NCI-H82 treated with DMSO at 0.1 percent for 48 hours (cell line): ENCODE results near the gene GOLGA6L7.
"Not testable (repeated sequence)": the region's sequence is repeated elsewhere in the genome, so short reads cannot be mapped to it uniquely, and the experiment has no call there.

Experiments
- DNase-seq: peaks from one replicate; lab custom pipeline; 2025; ENCODE audit not compliant: unreplicated experiment; lab: John Stamatoyannopoulos, UW

The GOLGA6L7 gene

DNA sequence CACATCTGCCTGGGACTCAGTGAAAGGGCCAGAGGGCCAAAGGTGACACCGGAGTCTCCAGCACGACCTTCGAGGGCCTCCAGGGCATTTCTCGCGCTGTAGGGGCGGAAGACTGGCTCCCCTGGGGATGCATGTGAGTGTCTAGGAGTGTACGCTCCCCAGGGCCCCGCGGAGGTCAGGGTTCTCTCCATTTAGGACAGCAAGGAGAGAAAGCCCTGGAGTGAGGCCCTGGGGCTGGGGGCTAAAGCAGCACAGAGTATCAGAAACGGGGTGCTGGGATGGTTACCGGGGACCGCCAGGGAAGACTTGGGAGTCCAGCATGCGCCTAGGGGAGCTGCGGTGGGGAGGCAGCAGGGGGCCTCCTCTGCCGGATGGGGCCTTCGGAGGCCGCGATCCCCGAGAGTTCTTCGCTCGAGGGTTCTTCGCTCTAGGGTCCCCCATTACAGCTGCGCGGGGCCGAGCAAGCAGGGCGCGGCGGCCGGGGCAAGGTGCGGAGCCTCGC lies 36.7 kb upstream of the GOLGA6L7 start:
- no peak for DNase-seq

DNA sequence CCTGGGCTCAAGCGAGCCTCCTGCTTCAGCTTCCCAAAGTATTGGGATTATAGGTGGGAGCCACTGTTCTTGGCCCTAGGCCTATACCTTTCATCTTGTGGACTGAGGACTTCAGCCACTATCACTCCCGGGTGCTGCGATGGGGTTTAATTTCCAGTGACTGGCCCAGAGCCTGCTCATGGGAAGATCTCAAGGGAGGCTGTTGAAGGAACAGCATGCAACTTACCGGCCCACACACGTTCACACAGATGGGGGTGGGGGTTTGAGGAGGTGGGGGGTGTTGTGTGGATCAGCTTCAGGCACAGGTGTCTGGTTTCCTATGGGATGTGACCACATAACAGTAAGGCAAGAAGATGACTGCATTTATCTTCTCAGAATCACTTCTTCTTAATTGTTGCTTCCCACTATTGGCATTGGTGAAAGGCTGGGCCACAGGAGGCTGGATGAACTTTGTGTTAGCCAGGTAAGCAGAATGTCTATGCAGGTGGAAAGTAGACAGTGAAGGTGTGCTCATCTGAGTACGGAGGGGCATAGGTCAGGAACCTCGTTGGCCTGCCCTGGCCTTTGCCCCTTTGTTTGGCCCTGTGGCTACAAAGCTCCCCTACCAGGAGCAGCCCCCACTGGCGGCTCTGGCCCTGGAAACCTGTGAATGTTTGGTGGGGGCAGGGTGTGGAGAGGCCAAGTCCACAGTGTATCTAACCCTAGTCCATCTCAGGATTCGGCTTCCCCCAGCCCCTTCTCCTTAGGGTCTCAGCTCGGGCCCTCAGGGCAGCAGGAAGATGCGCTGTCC lies 35.9 kb upstream of the GOLGA6L7 start:
- DNase-seq = no peak

DNA sequence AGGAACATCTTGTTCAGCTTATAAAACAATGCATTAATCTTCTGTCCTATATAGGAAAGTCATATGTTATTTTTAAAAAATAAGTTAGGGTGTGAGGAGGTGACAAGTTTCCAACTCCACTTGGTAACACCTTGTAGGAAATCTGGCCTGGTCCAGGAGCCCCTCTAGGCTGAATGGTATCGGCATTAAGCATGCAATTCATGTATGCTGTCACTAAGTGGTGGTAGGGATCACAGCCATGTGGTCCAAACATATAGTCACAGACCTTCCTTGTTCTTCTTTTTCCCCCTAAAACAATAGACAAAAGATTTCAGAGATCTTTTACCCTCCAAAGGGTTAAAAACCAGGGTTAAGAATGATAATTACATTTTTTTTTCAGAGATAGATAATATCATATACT lies 33.2 kb upstream of the GOLGA6L7 start:
- DNase-seq = no peak

DNA sequence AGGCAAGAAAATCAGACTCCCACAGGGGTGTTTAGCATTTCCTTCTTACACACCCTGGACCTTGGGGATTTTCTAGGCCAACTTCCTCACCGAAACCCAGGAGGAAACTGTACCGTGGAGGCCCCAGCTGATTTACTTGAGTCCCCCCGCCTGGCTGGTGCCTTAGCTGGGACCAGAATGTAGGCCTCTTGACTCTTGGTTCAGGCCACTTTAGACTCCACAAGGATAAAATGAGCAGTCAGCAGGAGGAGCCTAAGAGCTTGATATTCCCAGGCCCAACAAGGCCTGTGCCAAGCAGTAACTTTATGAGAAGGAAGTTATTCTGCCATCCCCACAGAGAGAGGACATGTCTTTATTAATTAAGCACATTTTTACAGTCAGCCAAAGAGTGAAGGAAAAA lies 32.7 kb upstream of the GOLGA6L7 start:
- DNase-seq = no peak

DNA sequence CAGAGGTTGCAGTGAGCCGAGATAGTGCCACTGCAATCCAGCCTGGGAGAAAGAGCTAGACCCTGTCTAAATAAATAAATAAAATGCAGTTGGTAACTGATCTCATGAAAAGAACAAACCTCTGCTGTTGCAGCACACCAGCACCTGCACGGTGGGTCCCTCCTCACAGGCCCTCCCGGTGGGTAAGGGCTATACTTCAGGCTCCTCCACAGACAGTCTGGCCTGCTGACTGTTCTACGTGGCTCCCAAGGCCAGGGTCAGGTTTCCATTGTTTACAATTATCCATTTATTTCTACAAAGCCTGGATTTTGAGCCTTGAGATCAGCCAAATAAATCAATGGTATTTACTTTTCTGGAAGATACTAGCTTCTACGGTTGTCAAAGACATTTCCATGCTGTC lies 32.2 kb upstream of the GOLGA6L7 start:
- no peak for DNase-seq

DNA sequence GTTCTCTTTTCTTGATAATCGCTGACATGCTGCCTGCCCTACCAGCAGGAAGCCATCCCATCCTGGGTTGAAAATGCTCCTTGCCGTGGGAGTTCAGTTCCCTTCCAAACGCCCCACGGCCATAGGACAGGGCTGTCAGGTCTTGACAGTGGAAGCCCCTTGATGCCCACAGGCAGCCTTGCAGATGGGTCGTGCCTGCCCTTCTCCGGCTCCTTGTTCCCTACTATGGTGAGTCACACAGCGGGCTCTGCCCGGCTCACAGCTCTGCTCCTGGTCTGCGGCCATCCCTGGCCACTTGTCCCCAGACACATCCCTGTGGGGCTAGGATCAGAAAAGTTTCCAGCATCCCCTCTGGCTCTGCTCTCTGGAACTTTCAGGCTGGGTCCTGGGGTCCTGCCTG lies 31.1 kb upstream of the GOLGA6L7 start:
- DNase-seq = no peak

DNA sequence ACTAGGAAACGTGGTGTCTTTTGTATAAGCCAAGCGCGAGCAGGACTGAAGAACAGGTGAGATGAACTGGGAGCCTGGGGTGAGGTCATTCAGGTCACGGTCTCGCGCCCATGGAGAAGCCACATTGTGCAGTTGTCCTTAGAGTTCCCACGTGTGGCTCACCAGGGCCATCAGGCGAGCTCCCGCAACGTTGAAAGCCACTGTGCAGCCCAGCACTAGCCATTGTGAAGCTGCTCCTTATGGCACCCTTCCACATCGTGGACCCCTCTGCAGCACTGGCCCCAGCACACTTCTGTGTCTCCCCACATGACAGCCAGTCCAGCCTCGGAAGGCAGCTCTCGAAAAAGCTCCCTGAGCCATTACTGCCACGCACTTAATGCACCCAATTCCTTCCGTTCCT lies 29.8 kb upstream of the GOLGA6L7 start:
- no peak for DNase-seq

DNA sequence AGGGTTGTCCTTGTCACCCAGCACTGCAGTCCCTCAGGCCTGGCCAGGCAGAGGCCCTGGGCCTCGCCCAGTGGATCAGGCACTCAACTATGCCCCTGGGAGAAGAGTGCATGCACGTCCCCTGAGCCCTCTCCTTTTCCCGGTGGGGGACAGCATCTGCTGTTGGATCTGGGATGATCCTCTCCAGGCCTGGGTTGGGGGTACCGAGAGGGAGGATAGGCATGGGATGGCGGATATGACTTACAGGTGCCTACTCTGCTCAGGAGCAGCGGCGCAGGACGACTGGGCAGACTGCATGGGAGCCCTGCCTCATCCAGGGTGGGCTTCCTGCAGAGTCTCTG lies 28.4 kb upstream of the GOLGA6L7 start:
- DNase-seq = no peak

DNA sequence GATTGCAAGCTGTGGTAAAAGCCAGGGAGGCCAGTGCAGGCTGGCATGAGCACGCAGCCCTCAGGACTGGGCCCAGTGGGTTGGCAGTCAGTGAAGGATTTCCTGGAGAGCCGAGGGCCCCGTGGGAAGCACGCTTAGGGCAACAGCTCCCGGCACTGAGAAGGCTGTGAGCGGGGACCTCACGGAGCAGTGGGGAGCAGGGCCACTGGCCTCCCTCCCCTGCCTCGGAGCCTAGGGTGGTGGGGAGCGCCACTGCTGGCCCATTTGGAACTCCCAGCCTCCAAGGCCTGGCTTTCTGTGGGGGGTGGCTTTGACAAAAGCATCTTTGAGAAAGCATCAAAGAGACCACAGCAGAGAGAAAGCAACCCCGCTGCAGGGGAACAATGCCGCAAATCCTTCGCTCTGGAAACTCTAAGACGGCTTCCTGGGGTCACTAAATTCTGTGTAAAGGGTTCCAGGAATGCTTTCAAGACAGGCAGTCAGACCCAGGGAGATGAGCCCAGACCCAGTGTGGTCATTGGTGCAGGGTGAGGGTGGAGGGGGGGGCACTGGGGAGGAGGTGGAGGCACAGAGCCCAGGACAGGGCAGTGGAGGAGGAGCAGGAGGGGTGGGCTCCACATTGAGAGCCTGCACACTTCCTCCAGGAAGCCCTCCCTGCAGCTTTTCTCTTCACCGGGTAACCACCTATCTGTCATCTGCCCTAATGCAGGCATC lies 27.8 kb upstream of the GOLGA6L7 start:
- DNase-seq = no peak

DNA sequence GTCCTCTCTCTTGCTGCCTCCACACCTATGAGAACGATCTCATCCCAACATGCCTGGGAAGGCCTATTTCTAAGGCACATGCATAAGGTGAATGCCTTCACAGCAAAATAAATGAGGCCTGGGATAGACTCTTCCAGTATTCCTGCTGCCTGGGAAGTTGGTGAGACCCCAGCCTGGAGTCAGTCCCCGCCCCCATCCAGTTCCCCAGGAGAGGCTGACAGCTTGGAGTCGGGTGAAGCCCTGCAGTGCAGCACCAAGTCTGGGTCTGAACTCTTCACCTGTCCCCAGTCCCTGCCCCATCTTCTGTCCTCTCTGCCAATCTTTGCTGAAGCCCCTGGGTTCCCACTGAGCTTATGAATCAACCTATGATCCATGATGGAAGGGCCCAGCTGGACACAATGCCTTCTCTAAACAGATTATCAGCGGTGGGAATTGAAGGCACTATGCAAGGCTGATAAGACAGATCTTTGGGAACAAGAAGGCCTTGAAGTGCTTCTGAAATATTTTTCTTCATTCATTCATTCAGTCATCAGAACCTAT lies 27.1 kb upstream of the GOLGA6L7 start:
- DNase-seq = no peak

DNA sequence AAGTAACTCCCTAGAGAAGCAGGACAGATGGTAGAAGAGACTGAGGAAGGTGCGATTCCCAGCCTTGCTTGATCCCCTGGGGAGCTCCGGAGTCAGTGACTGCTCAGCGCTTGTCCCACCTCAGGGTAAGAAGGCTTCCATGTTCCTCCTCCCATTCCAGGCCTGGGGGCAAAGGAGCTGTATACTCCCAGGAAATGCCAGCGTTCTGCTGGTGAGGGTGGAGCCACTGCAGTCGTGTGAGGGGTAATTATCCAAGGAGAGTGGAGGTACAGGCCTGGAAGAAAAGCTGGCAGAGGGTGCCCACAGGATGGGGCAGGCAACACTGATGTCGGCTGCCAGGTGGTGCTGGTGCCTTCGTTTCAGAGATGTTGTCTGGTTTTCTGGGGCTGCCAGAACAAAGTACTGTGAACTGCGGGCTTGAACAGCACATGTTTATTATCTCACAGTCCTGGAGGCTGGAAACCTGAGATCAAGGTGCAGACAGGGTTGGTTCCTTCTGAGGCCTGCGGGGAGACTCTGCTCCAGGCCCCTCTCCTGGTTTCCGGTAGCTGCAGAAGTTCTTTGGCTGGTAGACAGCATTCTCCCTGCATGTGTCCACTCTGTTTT lies 25.2 kb upstream of the GOLGA6L7 start:
- DNase-seq = no peak

DNA sequence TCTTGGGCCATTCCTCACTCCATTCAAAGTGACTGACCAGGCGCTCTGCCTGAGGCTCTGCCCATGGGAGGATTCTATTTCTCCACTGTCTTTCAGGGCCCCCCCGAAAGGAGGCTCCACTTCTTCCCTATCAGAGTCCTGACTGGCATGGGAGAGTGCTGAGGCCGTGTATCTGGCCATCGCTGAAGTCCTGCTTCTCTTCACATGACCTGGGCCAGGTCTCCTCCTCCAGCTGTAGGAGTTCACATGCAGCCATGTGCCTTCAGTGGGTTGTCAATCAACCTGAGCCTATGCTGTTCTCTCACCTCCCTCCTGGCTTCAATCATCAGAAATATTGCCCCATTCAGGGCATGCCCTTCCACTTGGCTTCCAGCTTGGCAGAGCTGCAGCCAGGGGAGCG lies 24.6 kb upstream of the GOLGA6L7 start:
- DNase-seq = no peak

DNA sequence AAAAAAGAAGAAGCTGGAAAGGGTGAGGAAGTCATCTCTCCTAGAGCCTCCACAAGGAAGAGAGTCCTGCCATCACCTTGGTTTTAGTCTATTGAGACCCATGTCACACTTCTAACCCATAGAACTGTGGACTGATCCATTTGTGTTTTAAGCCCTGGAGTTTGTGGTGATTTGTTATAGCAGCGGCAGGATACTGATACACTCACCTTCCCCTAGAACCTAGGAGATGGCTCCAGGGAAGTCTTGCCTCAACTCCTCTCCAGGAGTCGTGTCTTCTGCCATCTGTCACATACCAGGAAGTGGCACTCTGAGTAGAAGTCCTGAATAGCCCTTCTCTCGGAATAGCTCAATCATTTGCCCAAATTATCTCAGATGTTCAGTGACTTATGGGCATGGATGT lies 22.7 kb upstream of the GOLGA6L7 start:
- DNase-seq = no peak

DNA sequence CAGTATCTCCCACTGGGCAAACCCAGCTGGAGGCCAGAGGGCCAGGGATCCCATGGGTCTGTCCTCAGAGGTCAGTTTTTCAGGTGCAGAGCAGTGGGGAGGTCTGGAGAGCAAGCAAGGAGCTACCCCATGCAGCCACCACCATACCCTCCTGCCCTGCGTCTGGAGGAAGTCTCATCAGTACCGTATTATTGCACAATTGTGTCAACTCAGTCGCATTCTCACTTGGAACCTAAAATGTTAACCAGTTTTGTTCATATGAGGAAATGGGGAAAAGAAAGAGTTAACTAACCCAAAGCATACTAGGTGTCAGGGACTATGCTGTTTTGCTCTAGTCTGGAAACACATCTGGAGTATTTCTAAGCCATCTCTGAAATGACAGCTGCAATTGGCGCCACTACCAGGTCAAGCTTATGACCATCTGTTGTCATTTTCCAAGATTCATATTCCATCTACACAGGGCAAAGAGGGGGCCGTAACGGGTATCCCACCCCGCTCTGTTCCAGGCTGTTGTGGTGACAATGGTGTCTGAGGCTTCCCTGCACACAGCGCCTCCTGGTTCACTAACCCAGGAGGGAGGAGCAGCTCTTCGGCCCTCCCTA lies 20.4 kb upstream of the GOLGA6L7 start:
- no peak for DNase-seq

DNA sequence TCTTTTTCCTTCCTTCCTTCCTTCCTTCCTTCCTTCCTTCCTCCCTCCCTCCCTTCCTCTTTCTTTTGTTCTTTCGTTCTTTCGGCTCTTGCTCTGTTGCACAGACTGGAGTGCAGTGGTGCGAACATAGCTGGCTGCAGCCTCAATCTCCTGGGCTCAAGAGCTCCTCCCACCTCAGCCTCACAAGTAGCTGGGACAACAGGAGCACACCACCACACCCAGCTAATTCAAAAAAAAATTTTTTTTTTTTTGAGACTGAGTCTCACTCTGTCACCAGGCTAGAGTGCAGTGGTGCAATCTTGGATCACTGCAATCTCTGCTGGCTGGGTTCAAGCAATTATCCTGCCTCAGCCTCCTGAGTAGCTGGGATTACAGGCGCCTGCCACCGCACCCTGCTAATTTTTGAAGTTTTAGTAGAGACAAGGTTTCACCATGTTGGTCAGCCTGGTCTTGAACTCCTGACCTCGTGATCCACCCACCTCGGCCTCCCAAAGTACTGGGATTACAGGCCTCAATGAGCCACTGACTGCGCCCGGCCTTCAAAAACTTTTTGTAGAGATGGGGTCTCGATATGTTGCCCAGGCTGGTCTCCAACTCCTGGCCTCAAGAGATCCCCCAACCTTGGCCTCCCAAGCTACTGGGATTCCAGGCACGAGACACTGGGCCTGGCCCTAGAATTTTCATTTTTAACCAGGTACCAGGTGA lies 13.3 kb upstream of the GOLGA6L7 start:
- DNase-seq = not testable (repeated sequence)

DNA sequence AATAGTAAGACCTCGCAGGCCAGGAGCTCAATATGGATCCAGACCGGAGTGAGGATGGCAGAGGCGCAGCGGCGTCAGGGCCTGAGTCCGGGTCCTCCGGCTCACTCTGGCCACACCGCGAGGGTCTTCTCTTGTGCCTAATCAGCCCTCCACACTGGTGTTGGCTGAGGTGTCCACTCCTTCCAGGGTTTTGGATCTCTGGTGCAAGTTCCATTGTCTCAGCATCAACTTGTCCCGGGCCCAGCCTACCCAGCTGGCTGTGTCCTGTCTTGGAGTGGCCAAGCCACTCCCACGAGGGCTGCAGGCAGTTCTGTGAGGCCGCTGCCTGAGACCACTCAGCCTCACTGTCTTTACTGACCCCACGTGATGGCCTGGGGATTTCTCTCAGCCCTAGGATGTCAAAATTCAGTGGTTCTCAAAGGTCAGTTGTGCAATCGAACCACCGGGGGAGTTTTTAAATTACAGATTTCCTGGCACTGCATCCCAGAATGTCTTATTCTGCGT lies 12.6 kb upstream of the GOLGA6L7 start:
- no peak for DNase-seq

DNA sequence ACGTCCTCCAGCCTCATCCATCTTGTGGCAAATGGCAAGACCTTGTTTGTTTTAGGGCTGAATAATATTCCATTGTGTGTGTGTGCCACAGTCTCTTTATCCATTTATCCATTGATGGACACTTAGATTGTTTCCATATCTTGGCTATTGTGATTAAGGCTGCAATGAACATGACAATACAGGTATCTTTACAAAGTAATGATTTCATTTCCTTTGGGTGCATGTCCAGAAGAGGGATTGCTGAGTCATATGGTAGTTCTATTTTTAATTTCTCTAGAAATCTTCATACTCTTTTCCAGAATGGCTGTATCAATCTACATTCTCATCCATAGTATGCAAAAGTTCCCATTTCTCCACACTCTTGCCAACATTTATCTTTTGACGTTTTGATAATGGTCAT lies 6.1 kb upstream of the GOLGA6L7 start:
- not testable (repeated sequence) for DNase-seq

DNA sequence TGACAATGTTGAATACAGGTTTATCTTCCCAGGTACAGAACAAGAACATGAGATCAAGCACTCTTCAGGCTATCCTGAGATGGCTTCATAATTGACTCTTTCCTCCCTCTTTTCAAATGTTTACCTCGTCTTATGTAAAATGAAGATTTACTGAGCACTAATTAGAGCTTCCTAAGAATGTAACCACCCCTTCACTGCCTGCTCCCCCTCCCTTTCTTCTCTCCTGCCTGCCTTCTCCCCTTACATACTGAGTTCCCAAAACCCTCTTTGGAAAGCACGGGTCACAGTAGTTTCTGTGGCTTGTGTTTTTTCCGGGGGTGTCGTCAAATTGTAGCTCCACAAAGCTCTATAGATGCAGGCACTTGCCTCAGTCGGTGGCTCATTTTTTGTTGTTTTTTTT lies 5.2 kb upstream of the GOLGA6L7 start:
- not testable (repeated sequence) for DNase-seq

DNA sequence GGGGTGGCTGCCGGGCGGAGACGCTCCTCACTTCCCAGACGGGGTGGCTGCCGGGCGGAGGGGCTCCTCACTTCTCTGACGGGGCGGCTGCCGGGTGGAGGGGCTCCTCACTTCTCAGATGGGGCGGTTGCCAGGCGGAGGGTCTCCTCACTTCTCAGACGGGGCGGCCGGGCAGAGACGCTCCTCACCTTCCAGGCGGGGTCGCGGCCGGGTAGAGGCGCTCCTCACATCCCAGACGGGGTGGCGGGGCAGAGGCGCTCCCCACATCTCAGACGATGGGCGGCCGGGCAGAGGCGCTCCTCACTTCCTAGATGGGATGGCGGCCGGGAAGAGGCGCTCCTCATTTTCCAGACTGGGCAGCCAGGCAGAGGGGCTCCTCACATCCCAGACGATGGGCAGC lies 1.3 kb upstream of the GOLGA6L7 start:
- DNase-seq = not testable (repeated sequence)

DNA sequence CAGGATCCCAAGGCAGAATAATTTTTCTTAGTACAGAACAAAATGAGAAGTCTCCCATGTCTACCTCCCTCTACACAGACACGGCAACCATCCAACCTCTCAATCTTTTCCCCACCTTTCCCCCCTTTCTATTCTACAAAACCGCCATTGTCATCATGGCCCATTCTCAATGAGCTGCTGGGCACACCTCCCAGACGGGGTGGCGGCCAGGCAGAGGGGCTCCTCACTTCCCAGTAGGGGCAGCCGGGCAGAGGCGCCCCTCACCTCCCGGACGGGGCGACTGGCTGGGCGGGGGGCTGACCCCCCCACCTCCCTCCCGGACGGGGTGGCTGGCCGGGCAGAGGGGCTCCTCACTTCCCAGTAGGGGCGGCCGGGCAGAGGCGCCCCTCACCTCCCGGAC lies 827 bp upstream of the GOLGA6L7 start:
- DNase-seq = not testable (repeated sequence)

DNA sequence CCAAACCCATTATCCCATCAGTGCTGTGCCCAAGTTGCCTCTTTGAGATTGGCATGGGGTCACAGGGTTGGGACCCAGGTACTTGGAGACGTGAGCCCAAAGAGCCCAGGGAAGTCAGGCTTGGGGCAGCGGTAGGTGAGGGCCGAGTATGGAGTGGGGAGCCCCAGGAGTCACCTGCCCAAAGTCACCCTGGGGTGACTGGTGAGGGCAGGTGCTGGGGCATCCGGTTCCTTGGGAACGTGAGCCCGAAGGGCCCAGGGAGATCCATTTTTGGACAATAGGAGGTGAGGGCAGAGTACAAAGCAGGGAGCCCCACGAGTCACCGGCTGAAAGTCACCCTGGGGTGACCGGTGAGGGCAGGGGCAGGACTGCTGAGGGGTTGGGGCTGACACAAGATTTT lies 485 bp downstream of the GOLGA6L7 start:
- DNase-seq = not testable (repeated sequence)
